ENCODE measurements around the gene NOD1.

NOD1 gene

DNA sequence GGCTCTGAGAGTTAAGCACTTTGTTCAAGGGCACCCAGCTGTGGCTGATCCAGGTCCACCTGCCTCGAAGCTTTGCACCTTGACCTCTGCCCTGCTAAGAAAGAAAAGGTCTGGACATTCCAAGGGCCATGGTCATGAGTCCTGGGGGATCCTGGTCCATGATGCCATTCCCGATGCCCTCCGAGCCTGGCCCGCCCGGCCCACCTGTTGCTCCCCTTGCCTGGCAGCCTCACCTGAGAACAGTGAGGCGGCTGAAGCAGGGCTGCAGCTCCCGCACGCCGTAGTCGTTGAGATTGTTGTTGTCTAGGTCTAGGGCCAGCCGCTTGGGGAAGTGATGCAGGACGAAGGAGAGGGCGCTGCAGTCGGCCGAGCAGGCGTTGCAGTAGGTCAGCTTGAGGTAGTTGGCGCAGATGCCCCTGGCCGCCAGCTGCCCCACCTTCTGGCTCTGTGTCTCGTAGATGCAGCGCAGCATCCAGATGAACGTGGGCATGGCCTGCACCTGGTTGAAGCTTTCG, 27.5 kb downstream of the NOD1 start:
- DNase-seq (ENCODE audit: insufficient read length, low spot score) (no peak), FAIRE-seq (no peak)

DNA sequence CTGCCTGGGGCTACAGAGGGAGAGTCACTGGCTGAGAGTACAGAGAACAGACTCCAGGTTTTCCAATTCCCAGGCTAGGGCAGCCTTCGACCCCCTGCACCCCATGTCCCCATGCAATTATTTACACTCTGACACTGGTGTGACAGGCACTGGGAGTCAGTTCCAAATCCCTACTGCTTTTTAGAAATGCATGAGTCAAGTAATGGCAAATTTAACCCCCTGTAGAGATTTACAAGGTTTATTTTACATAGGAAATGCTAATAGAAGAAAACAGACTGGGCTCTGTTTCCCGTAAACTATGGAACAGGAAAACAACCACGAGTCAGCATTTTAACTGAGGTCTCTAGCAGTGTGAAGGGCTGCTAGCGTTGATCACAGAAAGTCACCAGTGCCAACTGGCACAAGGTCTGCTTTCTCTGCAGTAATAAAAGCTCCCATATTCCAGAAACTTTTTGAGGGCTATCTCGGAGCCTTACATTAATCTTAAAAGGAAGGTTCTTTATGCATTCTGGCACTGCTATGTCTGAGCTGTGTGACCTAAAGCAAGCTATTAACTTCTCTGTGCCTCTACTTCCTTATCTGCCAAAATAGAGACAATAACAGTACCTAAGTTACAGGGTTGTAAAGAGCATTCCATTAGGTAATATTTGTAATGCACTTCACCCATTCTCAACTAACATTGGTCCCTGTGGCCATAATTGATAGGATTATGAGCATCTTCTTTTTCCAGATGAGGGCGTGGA, 28.2 kb downstream of the NOD1 start:
- FAIRE-seq (no peak), DNase-seq (ENCODE audit: insufficient read length, low spot score) (no peak)

DNA sequence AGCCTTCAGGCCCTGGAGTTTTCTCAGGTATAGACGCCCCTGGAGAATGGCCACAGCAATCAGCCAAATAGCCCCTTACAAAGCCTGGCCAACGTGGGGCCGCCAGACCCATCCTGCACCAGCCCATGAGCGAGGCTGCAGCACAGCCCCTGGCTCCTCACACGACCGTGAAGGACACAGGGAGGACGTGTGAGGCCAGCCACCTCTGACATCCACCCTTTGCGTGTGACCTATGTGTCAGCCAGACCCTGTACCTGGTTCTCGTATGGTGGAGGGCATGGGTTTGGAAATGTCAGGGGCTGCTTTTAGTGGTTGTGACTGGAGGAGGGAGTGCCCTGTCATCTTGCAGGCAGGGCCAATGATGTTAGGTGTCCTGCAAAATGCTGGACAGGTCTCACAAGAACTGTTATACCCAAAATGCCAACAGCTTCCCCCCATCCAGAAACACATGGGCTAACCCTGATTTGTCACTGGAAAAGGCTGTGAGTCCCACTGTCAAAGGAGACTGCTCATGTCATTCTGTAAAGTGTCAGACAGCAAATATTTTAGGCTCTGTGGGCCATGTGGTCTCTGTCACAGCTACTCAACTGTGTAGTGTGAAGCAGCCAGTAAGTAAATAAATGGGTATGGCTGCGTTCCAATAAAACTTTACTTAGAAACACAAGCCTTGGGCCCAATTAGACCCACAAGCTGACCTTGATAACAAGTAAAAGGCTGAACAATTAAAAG, 30.0 kb downstream of the NOD1 start:
- FAIRE-seq = no peak
- no peak for DNase-seq (ENCODE audit: insufficient read length, low spot score)

- no peak for DNase-seq (ENCODE audit: insufficient read length, low spot score)
- no peak for FAIRE-seq
Observed at GRCh38 chr7:30447466-30447865, 31.1 kb downstream of the NOD1 start.

DNA sequence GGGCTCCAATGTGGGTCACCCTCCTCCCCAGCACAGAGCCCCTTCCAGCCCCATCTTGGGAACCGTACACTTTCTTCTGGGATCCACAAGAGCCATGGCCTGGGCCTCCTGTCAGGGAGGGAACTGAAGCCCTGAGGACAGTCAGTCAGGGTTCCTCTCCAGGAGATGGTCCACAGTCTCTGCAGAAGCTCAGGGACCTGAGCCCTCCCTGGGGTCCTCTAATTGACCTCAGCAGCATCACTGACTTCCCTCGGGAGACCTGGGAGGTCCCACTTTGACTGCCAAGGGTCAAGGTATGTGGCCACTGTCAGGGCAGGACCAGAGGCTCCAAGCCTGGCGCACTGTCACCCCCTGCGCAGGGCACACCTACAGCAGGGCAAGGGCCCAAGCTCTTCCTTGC, 32.3 kb downstream of the NOD1 start:
- DNase-seq (ENCODE audit: insufficient read length, low spot score) = no peak
- FAIRE-seq = no peak

DNA sequence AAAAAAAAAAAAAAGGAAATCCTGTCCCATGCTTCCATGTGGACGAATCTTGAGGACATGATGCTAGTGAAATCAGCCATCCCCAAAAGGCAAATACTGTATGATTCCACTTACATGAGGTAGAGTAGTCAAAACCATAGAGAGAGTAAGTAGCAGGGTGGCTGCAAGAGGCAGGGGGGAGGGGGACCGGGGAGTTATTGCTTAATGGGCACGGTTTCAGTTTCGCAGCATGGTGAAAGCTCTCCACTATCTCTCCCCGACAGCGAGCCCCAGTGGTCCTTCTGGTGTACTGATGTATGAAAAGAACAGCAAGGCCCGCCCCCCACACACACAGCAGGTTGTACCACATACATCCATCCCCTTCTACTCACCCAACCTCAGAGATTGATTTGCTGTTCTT, 32.8 kb downstream of the NOD1 start:
- FAIRE-seq (no peak), DNase-seq (ENCODE audit: insufficient read length, low spot score) (no peak)

DNA sequence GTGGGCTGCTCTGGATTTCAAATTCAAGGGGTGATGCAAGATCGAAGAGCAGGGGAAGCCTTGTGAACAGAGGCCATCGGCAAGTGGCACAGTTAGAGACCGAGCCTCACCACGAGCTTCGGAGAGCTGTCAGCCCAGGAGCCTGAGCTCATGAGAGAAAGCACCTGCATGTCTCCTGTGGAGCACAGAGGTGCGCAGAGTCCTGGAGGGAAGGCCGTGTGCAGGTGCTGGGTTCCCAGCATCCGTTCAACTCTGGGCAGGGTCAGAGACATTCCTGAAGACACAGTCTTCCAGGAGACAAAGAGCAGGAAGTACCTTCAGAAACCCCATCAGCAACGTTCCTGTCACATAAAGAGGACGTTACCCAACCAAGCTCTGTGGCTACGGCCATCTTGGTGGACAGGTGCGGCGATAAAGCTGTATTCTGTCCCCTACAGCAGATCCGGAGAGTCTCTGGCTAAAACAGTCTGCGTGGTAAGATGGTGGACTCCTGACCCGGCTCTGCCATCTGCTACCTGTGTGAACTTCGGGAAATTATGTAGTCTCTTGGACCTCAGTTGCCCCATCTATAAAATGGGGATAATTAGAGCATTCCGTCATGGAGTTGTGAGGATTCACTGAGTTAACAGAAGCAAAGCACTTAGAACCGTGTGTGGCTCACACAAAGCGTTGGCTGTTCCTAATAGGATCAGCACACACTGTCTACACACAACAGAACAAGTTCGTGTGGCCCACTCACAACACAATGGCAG, 40.6 kb downstream of the NOD1 start:
- FAIRE-seq (no peak), DNase-seq (ENCODE audit: insufficient read length, low spot score) (no peak)

DNA sequence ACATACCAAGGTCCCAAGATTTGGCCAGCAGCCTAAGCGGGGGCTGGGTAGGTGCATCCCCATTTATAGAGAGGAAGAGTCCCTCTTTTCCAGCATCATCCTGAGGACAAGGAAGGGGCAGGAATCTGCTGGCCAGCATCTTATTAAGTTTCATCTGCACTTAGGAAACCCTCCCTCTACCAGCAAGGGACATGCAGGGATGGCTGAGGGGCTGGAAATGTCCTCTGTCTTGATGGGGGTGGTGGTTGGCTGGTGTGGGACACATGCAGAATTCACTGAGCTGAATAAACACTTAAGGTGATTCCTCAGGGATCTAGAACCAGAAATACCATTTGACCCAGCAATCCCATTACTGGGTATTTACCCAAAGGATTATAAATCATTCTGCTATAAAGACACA, 42.1 kb downstream of the NOD1 start:
- FAIRE-seq (no peak), DNase-seq (ENCODE audit: insufficient read length, low spot score) (no peak)

DNA sequence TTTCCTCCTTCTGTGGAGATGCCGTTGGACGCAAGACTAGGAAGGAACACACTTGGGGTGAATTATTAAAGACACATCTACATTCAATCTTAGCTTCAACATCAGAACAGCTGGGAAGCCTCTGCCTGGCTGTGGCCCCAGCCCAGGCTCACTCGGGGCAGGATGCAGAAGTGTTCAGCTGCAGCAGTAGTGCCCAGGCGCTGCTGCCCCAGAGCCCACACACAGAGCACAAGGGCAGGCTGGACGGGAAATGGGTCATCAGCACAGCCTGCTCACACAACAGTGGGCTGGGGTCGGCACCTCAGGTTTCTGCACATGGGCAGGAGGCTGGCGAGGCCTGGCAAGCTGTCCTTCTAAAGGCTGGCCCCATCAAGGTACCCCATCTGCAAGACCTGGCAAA, 42.5 kb downstream of the NOD1 start:
- FAIRE-seq = no peak
- no peak for DNase-seq (ENCODE audit: insufficient read length, low spot score)

- FAIRE-seq (no peak), DNase-seq (ENCODE audit: insufficient read length, low spot score) (no peak)
Observed at GRCh38 chr7:30434140-30434799, 44.3 kb downstream of the NOD1 start.

- no peak for FAIRE-seq
- DNase-seq (ENCODE audit: insufficient read length, low spot score) = no peak
Observed at GRCh38 chr7:30433506-30433905, 45.1 kb downstream of the NOD1 start.

DNA sequence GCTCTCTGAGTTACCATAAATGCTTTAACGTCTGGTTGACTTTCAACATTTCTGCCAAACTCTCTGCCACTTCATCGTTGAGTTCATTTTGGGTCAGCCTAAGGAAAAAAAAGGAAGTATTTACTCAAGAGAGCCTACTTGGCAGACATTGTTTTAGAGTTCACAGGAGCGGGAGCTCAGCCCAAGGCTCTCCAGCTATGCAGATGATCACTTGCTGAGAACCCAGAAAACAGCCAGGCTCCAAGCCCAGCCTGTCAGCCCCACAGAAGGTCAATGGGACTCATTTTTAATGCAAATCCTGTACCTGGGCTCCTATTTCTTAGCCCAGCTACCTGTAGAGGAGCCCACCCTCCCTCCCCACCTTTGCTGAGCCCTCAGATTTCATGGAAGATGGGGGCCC, 45.5 kb downstream of the NOD1 start:
- DNase-seq (ENCODE audit: insufficient read length, low spot score) (no peak), FAIRE-seq (no peak)

GRCh38 chr7:30430777-30431176, 47.8 kb downstream of the NOD1 start:
- no peak for FAIRE-seq

DNA sequence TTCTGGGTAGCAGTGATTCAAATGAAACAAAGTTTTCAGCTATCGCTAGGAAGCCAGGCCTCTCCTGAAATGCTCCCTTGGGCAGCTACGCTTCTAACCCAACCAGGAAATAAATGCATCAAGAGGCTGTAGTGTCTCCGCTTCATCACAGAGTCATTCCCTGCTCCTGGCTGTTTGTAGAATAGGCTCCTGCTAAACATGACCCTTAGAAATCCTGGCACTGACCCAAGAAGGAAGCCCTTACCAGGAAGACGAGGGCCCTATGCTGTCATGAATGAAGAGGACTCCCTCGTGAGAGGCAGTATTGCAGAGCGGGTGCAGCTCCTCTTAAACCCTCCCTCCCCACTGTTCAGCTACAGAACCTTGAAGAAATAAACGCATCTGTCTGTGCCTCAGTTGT, 48.3 kb downstream of the NOD1 start:
- FAIRE-seq (no peak), DNase-seq (ENCODE audit: insufficient read length, low spot score) (no peak)

More at GRCh38 chr7:30430777-30431176, 47.8 kb downstream of the NOD1 start:
- no peak for DNase-seq (ENCODE audit: insufficient read length, low spot score)

GRCh38 chr7:30429156-30429530, 49.4 kb downstream of the NOD1 start:
- FAIRE-seq (no peak), DNase-seq (ENCODE audit: insufficient read length, low spot score) (no peak)

DNA sequence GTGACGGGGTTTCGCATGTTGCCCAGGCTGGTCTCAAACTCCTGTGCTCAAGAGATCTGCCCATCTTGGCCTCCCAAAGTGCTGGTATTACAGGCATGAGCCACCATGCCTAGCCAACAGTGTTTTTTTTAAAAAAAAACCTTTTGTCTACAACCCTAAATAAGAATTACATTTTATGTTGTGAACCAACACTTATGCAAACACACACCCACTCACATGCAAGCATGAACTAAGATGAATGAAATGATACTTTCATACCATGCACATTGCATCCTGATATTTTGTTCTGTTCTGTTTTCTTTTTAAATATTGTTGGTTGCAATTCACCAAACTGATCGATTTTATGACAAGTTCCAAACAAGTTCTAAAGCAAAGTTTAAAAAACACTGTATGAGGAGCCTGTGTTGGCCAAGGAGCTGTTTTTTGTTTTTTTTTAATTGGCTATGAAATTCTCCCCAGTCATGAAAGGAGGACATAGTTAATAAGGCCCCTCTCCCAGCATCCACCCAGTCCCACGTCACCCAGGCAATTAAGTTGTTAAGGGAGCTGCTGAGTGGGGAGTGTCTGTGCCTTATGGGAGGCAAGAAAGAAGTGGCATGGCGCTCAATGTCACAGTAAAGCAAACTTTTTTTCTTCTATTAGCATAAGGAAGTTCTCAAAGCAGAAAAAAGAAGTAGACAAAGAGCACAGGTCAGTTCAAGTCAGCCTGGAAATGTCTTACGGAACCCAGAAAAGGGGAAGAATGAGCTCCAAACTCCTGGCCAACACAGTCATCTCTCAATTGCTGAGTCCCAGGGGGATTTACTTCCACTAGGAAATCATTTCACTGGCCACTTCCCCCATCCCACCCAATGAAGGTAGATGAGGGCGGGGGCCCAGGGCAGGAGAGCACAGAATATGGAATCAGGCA, 50.1 kb downstream of the NOD1 start:
- FAIRE-seq (no peak), DNase-seq (ENCODE audit: insufficient read length, low spot score) (no peak)

GRCh38 chr7:30427296-30428070, 51.1 kb downstream of the NOD1 start:
- FAIRE-seq (no peak), DNase-seq (ENCODE audit: insufficient read length, low spot score) (no peak)

GRCh38 chr7:30424506-30424905, 54.1 kb downstream of the NOD1 start:
- no peak for FAIRE-seq
- no peak for DNase-seq (ENCODE audit: insufficient read length, low spot score)

DNA sequence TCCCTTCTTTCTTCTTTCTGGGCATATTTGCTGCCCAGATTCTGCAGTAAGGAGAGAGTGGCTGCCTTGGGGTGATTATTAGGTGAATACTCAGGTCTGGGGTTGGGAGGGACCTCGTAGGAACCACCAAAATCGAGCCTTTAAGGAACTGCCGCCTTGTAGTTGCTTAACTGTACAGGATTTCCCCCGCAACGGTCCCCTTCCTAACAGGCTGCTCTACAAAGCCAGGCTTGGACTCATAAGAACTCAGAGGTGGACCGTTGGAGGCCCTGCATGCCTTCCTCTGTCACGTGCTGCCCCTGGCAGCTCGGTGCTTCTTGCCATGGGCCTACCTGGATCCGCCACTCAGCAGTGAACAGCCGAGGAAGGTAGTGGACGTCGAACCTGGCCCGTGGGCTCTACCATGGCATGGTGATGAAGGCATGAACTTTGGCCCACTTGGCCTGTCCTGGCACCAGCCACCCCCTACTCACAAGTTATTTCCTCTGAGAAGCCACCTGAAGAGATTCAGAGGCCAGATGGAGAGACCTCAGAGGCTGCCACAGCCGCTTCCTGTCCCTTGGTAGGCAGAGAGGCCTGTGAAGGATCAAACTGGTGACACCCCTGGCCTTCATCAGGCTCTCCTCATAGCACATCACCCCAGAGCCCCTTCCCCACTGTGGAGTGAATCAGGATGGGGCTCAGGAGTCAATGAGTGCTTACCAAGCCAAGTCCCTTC, 54.6 kb downstream of the NOD1 start:
- FAIRE-seq = no peak
- DNase-seq (ENCODE audit: insufficient read length, low spot score) = no peak

Data from HTR-8/SVneo (cell line).